Stimulated activated CD8-positive, alpha-beta memory T cell treated with anti-CD3 and anti-CD28 coated beads, Interleukin-7, amount 100 ng/mL, for 48 hours (primary cell): ENCODE measurements around the gene LRRIQ1.
"Not testable (repeated sequence)": the region's sequence is repeated elsewhere in the genome, so short reads cannot be mapped to it uniquely, and the experiment has no call there.

Source experiments
- DNase-seq, 2 donors: peaks; one replicate each; pipeline ENCODE4 v3.0.0-alpha.2; 2020; ENCODE audit warnings: low read depth in 1 of 2; ENCODE audit errors: extremely low read depth in 1 of 2

Gene LRRIQ1, protein sequence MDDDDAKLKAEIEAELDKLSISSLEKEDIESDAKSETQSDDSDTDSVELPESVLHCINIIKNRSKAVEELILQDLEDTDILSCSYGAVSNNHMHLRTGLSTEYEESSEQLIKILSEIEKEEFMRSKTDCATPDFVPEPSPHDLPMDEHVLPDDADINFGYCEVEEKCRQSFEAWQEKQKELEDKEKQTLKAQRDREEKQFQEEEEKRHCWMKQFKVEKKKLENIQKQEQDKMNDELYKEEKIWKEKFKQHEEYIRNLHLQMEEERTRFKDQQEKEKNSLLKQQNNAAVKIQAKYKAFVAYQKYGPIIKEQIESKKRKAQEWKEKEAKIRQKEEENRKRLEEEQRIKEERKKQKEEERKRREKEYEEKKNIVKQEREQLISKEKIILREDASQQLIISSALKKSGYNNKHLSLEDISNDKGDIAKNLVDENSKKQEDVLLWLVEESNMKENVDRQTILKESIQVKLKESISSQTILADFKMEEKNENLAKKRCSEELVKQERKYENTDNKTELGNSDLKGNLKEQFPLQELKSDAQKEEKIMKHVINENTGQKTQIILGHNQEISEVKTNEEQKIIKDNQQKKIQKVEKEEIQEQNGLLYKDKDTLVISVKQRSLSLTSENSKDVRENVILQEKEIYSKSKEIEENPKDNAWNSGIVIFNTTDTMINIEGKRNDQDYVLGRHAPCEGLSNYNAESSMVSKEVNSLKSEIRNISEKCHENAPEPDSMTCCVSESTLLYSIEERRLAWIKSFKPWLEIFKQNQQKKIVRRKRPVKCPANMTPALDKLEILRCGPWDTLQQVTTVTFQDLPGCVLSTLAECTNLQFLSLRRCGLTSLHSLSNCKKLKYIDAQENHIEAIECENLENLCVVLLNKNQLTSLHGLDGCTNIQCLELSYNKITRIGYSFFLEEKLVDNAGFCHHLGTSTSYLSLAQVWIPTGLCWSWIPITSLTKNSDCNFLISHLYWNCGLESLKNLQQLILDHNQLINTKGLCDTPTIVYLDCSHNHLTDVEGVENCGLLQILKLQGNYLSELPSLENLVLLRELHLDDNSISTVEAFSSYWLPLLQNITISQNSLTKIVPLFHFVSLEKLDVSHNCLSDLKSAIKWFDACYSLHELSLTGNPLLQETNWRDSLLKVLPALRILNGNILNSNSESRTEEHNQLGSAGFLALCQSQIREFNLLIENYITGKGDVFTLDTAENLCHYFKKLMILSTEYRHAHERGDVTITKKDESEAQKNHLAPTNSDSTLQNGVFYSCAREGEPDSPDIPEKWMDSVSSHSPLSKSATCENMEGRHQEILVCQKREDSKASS (N-terminal part only)

DNA sequence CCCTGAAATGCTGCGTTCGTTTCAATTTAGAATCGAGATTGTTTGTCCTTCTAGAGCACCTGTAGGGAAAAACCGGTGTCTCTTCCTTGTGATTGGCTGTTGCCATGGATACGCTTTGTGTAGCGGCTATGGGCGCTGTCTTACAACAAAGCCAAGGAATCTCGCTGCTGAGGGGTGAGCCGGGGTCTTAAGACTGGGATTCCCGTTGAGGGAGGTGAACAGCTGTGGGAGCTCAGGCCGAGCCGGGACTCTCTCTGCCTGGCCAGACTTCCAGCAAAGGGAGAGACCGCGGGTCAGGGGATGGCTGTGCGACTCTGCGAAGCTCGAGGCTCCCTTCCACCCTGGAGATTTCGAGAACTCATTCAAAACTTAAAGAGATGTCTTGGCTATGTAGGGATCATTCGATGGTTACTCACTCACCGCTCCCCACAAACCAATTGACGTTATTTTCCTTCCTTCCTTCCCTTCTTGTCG is at the start of gene LRRIQ1, which contains the start of gene TSPAN19:
TSS of gene LRRIQ1 (plus strand) at position 118 of the 474 bp plus-strand sequence. CDS start 1,826 bp downstream, outside the sequence.
TSS of gene TSPAN19 (minus strand) at position 44 of the 474 bp plus-strand sequence. CDS start 6,331 bp downstream, outside the sequence.
- DNase-seq = peak in 1 of 2 donors; percentile 13

DNA sequence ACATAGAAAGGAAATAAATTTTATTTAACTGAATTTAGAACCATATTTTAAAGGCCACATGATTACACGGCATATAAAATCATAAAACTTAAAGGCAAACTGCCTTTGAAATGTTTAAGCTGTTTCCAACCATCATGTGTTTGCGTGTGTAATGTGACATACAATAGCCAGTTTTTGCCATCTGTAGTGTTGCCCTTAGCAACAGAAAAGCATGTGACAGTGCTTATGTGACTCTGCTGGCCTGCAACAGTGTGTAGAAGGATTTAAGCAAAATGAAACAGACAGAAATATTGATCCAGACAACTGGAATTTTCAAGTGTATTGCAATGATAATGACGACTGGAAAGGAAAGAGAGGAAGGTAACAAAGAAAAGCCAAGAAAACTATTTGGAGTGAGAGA is 49.6 kb upstream of the LRRIQ1 start:
- no peak for DNase-seq

DNA sequence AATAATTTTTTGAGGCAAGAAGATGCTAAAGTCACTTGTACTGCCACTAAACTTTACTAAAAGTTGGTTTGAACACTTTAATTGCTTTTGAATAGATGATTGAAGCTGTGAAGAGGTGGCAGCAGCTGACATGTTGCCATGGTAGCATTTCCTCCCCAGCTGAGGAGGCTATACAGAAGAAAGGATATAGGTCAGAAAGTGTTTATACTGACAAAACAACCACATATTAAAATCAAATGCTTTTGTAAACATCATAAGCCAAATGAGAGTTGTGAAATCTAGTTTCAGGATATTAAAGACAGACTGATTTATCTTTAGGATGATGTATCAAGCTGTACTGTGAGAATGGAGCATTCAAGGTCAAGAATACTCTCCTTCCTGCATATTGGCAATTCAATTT is 41.7 kb upstream of the LRRIQ1 start:
- DNase-seq = no peak

DNA sequence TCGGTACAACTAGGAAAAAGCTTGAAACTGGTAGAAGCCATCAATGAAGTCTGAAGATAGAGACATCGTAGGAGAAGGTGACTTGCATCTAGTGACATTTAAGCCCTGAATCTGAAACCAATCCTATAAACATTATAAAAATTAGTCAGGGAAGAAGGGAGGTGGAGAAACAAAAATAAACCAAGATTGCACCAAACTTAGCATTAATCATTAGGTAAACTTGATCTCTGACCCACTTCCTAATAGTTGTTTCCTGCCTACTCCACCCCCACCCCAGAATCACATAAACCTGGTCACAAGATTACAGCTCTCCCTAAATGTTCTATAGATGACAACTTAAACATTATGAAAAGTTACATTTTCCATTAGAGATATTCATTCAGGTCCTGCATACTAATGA is 40.5 kb upstream of the LRRIQ1 start:
- DNase-seq = no peak

DNA sequence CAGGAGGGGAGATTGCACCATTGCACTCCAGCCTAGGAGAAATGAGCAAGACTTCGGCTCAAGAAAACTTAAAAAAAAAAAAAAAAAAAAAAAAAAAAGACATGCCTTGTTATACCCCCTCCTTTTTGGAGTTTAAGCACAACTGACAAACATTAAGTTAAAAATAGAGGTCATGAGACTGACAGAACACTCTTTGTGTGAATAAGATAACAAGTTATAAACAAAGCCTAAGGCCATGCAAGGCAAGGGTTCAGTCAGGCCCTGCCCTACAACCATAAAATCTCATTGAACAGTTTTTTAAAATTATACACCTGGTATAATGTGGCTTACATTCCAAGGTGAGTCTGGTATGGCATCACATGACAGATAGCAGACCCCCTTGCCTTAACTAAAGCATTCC is 39.4 kb upstream of the LRRIQ1 start:
- DNase-seq = no peak

DNA sequence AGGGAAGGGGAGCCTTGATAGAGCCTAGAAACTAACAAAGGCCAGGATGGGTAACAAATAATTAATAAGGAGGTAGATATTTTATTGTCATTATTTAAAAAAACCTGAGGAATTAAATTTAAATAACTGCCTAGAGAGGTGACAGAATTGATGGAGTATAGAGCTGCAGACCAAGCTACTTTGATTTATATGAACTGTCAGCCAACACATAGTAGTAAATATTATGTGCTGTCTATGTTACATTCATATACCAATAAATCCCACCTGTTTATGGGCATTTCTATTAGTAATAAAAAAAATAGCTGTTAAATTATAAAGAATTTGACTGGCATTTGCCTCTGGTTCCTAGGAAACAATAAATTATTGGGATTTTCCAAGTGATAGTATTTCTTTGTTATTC is 37.8 kb upstream of the LRRIQ1 start:
- no peak for DNase-seq

DNA sequence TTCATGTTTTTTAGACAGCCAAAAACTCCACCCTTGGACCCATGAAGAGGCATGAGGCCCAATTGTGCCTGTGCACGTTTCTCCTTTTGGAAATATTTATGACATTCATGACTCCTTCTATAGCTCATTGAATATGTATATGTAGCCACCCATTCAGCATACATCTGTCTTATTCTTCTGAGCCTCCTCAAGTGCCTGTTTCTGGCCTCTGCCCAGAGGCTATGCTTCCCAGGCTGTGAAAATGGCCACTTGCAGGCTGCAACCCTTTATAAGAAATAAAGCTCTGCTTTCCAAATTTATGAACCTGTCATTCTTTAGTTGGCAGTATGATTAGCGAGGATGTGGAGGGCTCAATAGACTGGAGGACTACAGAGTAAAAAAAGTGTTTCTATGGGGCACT is 35.4 kb upstream of the LRRIQ1 start:
- DNase-seq = no peak

DNA sequence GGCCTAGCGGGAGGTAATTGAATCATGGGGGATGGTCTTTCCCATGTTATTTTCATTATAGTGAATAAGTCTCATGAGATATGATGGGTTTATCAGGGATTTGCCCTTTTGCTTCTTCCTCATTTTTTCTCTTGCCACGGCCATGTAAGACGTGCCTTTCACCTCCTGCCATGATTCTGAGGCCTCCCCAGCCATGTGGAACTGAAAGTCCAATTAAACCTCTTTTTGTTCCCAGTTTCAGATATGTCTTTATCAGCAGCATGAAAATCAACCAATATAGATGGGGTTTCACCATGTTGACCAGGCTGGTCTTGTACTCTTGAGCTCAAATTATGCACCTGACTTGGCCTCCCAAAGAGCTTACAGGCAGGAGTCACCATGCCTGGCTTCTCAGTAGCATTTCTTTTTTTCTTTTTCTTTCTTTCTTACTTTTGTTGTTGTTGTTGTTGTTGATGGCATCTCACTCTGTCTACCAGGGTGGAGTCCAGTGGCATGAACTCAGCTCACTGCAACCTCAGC is 33.3 kb upstream of the LRRIQ1 start:
- DNase-seq = no peak

DNA sequence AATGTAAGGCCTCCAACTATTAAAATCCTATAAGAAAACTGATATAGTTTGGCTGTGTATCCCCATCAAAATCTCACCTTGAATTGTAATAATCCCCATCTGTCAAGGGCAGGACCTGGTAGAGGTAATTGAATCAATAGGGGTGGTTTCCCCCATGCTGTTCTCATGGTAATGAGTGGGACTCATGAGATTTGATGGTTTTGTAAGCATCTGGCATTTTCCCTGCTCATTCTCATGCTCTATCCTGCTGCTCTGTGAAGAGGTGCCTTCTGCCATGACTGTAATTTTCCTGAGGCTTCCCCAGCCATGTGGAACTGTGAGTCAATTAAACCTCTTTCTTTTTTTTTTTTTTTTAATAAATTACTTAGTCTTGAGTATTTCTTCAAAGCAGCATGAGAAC is 31.9 kb upstream of the LRRIQ1 start:
- no peak for DNase-seq

DNA sequence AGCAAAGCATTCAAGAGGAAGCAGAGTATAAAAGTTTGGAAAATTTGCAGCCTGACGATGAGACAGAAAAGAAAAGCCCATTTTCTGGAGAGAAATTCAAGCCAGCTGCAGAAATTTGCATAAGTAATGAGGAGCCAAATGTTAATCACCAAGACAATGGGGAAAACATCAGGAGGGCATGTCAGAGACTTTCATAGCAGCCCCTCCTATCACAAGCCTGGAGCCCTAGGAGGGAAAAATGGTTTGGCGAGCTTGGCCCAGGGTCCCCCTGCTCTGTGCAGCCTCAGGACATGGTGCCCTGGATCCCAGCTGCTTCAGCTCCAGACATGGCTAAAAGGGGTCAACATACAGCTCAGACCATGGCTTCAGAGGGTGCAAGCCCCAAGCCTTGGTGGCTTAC is 31.1 kb upstream of the LRRIQ1 start:
- not testable (repeated sequence) for DNase-seq

DNA sequence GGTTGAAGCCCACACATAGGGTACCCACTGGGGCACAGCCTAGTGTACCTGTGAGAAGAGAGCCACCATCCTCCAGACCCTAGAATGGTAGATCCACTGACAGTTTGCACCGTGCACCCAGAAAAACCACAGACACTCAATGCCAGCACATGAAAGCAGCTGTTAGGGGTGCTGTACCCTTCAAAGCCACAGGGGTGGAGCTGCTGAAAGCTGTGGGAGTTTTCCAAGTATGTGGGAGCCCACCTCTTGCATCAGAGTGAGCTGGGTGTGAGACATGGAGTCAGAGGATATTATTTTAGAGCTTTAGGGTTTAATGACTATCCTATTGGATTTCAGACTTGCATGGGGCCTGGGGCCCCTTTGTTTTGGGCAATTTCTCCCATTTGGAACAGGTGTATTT is 30.5 kb upstream of the LRRIQ1 start:
- DNase-seq = no peak

DNA sequence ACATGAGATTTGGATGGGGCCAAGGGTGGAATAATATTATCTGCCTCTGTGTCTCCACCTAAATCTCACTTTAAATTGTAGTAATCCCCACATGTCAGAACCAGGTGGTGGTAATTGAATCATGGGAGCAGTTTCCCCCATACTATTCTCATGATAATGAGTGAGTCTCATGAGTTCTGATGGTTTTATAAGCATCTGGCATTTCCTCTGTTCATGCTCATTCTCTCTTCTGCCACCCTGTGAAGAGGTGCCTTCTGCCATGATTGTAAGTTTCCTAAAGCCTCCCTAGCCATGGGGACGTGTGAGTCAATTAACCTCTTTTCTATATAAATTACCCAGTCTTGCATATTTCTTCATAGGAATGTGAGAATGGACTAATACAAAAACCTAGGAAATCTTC is 29.9 kb upstream of the LRRIQ1 start:
- no peak for DNase-seq

DNA sequence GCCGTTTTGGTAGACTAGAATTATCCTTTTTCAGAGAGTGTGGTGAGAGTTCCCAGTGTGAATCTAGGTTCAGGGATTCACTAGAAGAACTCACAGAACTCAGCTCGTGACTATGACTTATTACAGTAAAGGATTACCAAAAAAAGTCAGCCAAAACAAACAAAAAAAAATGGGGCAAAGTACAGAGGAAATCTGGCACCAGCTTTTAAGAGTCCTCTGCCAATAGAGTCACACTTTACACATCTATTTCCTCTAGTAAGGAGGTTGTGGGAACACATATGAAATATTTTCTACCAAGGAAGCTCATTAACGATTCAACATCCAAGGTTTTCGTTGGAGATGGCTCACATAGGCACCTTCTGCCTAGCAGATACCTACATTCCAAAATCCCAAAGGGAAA is 28.3 kb upstream of the LRRIQ1 start:
- no peak for DNase-seq

DNA sequence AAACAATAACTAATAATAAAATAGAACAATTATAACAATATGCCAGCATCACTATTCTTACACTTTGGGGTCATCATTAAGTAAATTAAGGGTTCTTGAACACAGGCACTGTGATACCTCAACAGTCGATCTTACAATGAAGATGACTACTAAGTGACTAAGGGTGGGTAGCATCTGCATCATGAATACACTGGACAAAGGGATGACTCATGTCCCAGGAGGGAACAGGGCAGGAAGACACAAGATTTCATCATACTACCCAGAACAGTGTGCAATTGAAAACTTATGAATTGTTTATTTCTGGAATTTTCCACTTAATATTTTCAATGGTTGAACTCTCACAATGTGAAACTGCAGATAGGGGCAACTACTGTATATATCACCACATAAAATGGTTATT is 19.7 kb upstream of the LRRIQ1 start:
- DNase-seq = no peak

DNA sequence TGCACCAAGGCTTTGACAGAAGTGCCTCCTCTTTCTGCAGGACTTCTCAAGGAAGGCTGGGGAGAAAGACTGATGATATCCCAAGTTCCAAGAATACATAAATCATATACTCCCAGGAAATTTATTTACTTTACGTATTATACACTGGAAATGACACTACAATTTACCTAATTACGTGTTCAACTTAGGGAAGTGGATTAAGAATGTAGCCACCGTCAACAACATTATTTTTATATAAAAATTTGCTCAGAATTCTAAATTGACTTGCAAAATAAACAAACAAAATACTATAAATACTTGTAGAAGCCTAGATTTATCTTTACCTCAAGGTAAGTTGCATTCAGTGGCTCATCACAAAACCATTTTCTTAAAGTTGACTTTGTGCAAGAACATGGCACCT is 19.0 kb upstream of the LRRIQ1 start:
- no peak for DNase-seq

DNA sequence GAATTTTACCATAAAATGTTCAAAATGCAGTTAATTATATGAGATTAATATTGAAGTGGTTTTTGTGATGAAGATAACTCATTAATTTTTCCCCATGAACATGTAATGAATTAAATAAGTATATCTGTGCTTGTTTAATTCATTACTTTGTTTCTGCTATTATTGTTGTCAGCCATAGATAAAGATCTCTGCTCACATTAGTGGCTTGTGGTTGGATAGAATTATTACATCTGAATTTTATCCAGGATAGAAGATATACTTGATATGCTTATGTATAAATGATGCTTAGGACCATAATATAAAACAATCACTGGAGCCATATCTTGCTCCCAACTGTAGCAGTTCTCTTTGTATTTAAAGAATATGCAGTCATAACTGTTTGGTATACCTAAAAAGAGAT is 18.5 kb upstream of the LRRIQ1 start:
- no peak for DNase-seq

DNA sequence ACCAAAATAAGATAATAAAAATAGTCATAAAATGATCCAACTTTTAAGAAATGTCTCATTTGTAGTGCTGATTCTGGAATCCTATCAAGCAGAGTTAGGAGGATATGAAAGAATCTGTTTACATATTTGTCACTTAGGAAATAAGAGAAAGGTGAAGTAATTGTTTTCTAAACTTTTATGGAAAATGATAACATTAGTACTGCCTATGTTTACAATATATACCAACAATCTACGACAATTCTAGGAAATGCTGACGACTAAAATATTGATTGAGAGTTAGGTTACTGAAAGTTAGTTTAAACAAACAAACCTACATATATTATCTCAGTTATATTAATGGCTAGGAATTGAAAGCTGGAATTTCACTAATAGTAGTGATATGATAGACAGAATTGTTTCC is 18.1 kb upstream of the LRRIQ1 start:
- no peak for DNase-seq

DNA sequence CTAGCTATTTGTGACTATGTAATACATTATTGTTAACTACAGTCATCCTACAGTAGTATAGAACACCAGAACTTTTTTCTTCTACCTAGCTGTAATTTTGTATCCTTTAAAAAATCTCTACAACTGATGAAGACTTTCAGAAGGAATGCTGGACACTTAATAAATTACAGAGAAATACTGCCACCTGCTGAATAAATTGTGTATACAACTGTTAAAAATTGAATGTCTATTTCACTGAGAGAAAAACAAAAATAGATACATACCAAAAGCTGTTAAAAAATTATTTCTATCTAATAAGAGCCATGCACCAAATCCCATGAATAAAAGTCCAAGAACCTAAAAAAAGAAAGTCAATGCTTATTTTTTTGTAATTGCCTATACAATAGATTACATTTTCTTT is 6.7 kb upstream of the LRRIQ1 start:
- DNase-seq = no peak

DNA sequence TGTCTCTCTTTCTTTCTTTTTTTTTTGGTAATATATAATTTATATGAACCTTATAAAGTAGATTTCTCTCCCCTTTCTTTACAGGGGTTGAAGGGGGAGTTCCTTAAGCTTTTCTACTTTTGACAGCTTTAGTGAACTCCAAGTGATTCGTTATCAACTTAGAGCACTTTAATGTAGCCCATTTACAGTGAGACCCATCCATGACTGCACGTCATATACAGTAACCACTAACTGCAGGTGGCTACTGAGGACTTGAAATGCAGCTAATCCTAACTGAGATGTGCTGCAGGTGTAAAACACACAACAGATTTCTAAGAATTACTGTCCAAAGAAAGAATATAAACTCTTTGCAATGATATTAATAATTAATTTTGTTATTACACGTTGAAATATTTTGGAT is 582 bp downstream of the LRRIQ1 start:
- DNase-seq = no peak

DNA sequence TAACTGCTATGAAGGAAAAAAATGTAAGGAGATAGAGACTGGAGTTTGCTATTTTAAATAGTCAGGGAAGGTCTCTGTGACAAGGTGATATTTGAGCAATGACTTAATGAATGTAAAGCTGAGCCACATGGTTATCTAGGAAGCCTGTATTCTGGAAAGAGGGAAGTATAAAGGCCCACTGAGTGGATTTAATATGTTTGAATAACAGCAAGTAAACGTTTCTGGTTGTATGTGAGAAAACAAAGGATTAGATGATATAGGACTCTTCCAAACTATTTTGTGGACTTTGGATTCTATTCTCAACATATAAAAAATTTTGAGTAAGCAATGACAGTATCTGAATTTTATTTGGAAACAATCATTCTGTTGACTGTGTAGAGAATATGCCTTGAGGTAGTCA is 5.2 kb downstream of the LRRIQ1 start:
- no peak for DNase-seq

DNA sequence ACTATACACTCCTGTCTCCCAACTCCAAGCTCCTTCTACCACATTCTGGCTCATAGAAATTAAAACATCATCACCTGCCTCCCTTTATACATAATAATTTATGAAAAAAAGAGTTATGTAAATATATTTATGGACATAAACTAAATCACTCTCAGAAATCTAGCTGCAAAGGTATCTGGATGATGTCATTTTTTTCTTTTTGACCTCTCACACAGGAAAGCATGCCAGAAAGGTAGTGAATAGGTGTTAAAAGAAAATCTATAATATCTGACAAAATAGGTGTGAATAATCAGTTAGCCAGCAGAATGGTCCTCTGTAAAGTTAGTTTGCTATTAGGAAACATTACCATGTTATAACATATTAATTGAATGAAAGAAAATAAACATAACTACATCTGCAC is 7.7 kb downstream of the LRRIQ1 start:
- DNase-seq = no peak
